Common myeloid progenitor, CD34-positive (primary cell): Measurements from ENCODE around the gene RXFP2.

ENCODE experiments used
- CTCF ChIA-PET: fragments of 350-600 bp; sonication (Branson Sonifier 250); formaldehyde crosslinking; loops from one replicate; lab custom pipeline; 2021; ENCODE audit warnings: antibody characterized with exemption; lab: Charles Lee
- POLR2A ChIA-PET: fragments of 350-600 bp; sonication (Branson Sonifier 250); formaldehyde crosslinking; loops from one replicate; lab custom pipeline; 2021; ENCODE audit warnings: antibody characterized with exemption; lab: Charles Lee
- DNase-seq, 3 donors: peaks; one replicate each; pipeline versions ENCODE4 v3.0.0 to v3.0.0-alpha.2; 2013
- H3K27ac ChIP-seq, 2 experiments: 1 replicate in 1 of 2; 2 replicates in 1 of 2; pipeline ENCODE4 v1.7.0; 2013; ENCODE audit warnings: inconsistent platforms in 2 of 2, low read length in 2 of 2, mild to moderate bottlenecking in 2 of 2, low read depth in 1 of 2, moderate library complexity in 1 of 2; ENCODE audit not compliant: severe bottlenecking in 2 of 2, insufficient read depth in 1 of 2, poor library complexity in 1 of 2
- H3K27me3 ChIP-seq, 5 experiments: replicated peaks in 2 of 5; 1 replicate in 3 of 5; 2 replicates in 2 of 5; pipeline versions ENCODE4 v1.6.1 to v1.7.0; 2013; ENCODE audit warnings: low read length in 4 of 5, mild to moderate bottlenecking in 2 of 5, moderate library complexity in 2 of 5, inconsistent platforms in 1 of 5; ENCODE audit not compliant: insufficient read depth in 5 of 5, control insufficient read depth in 4 of 5
- H3K36me3 ChIP-seq, 4 experiments: 1 replicate in 2 of 4; 2 replicates in 2 of 4; pipeline versions ENCODE4 v1.6.1 to v1.7.0; 2013; ENCODE audit warnings: low read length in 3 of 4, control low read depth in 1 of 4, mild to moderate bottlenecking in 1 of 4; ENCODE audit not compliant: control insufficient read depth in 4 of 4, insufficient read depth in 4 of 4
- H3K4me1 ChIP-seq, 4 experiments: 1 replicate in 3 of 4; 2 replicates in 1 of 4; pipeline versions ENCODE4 v1.6.1 to v1.7.1; 2013; ENCODE audit warnings: low read length in 3 of 4, mild to moderate bottlenecking in 3 of 4, control low read depth in 1 of 4, inconsistent platforms in 1 of 4, moderate library complexity in 1 of 4; ENCODE audit not compliant: control insufficient read depth in 4 of 4, insufficient read depth in 4 of 4; ENCODE audit errors: control extremely low read depth in 1 of 4
- H3K4me3 ChIP-seq, 7 experiments: 1 replicate in 4 of 7; 2 replicates in 3 of 7; pipeline versions ENCODE4 v1.5.1 to v1.7.0; 2013; ENCODE audit warnings: mild to moderate bottlenecking in 7 of 7, low read length in 6 of 7, moderate library complexity in 6 of 7, inconsistent platforms in 2 of 7, low read depth in 2 of 7, control low read depth in 1 of 7; ENCODE audit not compliant: insufficient read depth in 4 of 7, control insufficient read depth in 1 of 7; ENCODE audit errors: extremely low read depth in 1 of 7
- H3K9me3 ChIP-seq, 5 experiments: 1 replicate in 4 of 5; 2 replicates in 1 of 5; pipeline versions ENCODE4 v1.6.1 to v1.7.1; 2013; ENCODE audit warnings: low read length in 4 of 5, mild to moderate bottlenecking in 2 of 5, inconsistent platforms in 1 of 5, low read depth in 1 of 5, moderate library complexity in 1 of 5; ENCODE audit not compliant: control insufficient read depth in 4 of 5, insufficient read depth in 2 of 5; ENCODE audit errors: control extremely low read depth in 1 of 5
- WGBS: methylation state at CpG from one replicate; pipeline ENCODE4 v1.1.5; 2013; ENCODE audit not compliant: insufficient coverage; 5-methylcytosine and 5-hydroxymethylcytosine counted together

RXFP2 gene

DNA sequence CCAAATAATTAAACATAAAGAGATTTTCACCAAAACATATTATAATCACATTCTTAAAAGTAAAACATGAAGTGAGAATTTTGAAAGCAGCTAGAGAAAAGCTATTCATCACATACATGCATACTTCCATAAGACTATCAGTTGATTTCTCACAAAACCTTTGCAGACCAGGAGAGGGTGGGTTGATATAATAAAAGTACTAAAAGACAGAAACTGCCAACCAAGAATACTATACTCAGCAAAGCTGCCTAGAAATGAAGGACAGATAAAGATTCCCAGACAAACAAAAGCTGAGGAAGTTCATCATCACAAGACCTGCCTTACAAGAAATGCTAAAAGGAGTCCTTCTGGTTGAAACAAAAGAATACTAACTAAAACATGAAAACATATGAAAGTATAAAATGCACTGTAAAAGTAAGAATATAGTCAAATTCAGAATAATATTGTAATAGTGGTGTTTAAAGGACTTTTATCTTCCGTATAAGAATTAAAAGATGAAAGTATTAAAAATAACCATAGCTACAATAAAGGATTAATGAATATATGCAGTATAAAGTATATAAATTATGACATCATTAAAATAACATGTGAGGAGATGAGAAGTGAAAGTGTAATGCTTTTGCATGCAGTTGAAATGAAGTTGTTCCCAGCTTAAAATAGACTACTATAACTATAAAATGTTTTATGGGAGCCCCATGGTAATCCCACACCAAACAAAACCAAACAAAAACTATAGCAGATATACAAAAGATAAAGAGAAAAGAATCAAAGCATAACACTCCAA is 76.2 kb downstream of the RXFP2 start:
- peak in 1 of 3 donors; percentile 25 for DNase-seq
- peaks cover 0 to 4% (median 0%) of the 10 kb centered on the region in 4 experiments for H3K4me1 ChIP-seq
- no peak overlapping the region for H3K4me3 ChIP-seq
- no CpG with 5 or more reads among the region's 1 CpG for WGBS
- CTCF ChIA-PET: interaction anchor here (1.5 kb wide), 1 partner anchor 9 kb away, joined by 4 read pairs; no protein-coding TSS in a partner anchor
- H3K27ac ChIP-seq: no peak overlapping the region
- H3K36me3 ChIP-seq: no peaks in the 10 kb centered on the region
- H3K9me3 ChIP-seq: peaks cover 8 to 28% (median 9%) of the 10 kb centered on the region in 5 experiments
- no peaks in the 10 kb centered on the region for H3K27me3 ChIP-seq
- POLR2A ChIA-PET: no interaction called here

DNA sequence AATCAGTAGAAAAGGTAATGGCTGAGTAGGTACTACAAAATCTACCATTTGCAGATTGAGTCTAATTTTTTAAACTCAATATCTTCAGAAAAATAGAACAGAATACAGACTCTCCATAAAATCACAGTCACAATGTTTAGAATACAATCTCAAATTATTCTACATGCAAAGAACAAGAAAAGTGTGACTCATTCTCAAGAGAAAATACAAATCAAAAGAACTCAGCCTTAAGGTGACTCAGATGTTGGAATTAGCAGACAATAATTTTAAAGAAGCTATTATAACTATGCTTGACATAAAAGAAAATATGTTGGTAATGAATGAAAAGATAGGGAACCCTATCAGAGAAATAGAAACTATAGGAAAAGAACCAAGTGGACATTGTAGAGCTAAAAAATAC is 78.9 kb downstream of the RXFP2 start:
- H3K9me3 ChIP-seq: peaks cover 0 to 23% (median 5%) of the 10 kb centered on the region in 5 experiments
- no peak for DNase-seq
- CTCF ChIA-PET: no interaction called here
- no peak overlapping the region for H3K27ac ChIP-seq
- H3K36me3 ChIP-seq: no peaks in the 10 kb centered on the region
- H3K27me3 ChIP-seq: no peaks in the 10 kb centered on the region
- H3K4me1 ChIP-seq: peaks cover 0 to 4% (median 0%) of the 10 kb centered on the region in 4 experiments
- no peak overlapping the region for H3K4me3 ChIP-seq
- POLR2A ChIA-PET: no interaction called here

- no peak overlapping the region for H3K4me3 ChIP-seq
- no peak overlapping the region for H3K27ac ChIP-seq
- ChIA-PET POLR2A (no interaction called here), CTCF (interaction anchor here (0.9 to 2.0 kb wide), 9 partner anchors 10 to 486 kb away, joined by 3 to 5 read pairs (median 3); no protein-coding TSS in a partner anchor)
- 94% methylated on average over 2 of the region's 3 CpGs for WGBS
- H3K36me3 ChIP-seq: no peaks in the 10 kb centered on the region
- H3K27me3 ChIP-seq: no peaks in the 10 kb centered on the region
- H3K9me3 ChIP-seq: no peaks in the 10 kb centered on the region
- DNase-seq: peak in 2 of 3 donors; percentile 71 to 73
- peaks cover 0 to 3% (median 0%) of the 10 kb centered on the region in 4 experiments for H3K4me1 ChIP-seq
Observed at GRCh38 chr13:31824705-31825517, 85.6 kb downstream of the RXFP2 start.

GRCh38 chr13:31826521-31826920 is 87.2 kb downstream of the RXFP2 start:
- peaks cover 0 to 3% (median 0%) of the 10 kb centered on the region in 4 experiments for H3K4me1 ChIP-seq
- no peaks in the 10 kb centered on the region for H3K36me3 ChIP-seq
- no peak overlapping the region for H3K27ac ChIP-seq
- DNase-seq: no peak
- CTCF ChIA-PET: interaction anchor here (1.3 to 2.0 kb wide), 3 partner anchors 12 to 70 kb away, joined by 3 to 5 read pairs (median 3); no protein-coding TSS in a partner anchor
- POLR2A ChIA-PET: no interaction called here
- no peak overlapping the region for H3K4me3 ChIP-seq
- H3K27me3 ChIP-seq: no peaks in the 10 kb centered on the region
- WGBS: 100% methylated on average over 3 of the region's 4 CpGs
- H3K9me3 ChIP-seq: no peaks in the 10 kb centered on the region

DNA sequence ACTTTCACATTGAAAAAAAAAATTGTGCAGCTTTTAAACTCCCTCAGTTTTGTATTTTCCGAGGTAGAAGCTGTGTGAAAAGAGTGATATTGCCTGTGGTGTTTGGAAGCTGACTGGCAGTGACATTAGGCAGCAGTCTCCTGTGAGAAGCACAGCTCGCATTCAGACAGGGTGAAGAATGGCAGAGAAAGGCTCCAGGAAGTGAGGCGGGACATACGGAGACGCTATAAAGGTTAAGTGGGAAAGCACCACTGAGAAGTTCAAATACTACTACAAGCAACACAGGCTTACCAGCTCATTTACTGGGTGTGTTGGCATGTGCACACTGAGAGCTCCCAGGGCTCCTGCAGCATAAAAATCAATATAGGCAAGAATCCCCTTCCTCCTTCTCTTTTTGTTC is 88.4 kb downstream of the RXFP2 start:
- ChIA-PET CTCF (interaction anchor here (0.6 to 1.5 kb wide), 3 partner anchors 11 to 429 kb away, joined by 3 to 5 read pairs (median 3); no protein-coding TSS in a partner anchor), POLR2A (no interaction called here)
- WGBS: 60% methylated on average over 1 of the region's 5 CpGs
- no peaks in the 10 kb centered on the region for H3K36me3 ChIP-seq
- H3K27ac ChIP-seq: no peak overlapping the region
- peak in 1 of 3 donors; percentile 23 for DNase-seq
- no peaks in the 10 kb centered on the region for H3K27me3 ChIP-seq
- no peaks in the 10 kb centered on the region for H3K9me3 ChIP-seq
- peaks cover 0 to 3% (median 0%) of the 10 kb centered on the region in 4 experiments for H3K4me1 ChIP-seq
- peak overlapping the region in 1 of 7 experiments; percentile 51 for H3K4me3 ChIP-seq

DNA sequence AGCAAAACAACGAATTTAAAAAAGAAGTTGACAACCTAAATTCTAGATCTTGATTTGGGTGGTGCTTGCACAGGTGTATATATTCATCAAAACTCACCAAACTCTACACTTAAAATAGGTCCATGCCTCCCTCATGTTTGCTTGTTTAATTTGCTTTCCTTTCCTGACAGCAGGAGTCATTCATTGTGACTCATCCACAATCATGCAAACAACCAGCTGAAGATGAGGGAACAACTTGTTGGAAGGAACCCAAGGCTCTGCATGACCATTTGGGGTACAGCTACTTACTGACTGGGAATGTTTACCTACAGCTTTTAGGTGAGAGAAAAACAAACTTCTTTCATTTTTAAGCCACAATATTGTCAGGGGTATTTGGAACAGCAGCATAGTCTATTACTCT is 96.6 kb downstream of the RXFP2 start:
- Histone ChIP-seq H3K27ac (no peak overlapping the region), H3K4me3 (no peak overlapping the region), H3K9me3 (no peaks in the 10 kb centered on the region), H3K27me3 (no peaks in the 10 kb centered on the region), H3K36me3 (no peaks in the 10 kb centered on the region), H3K4me1 (no peaks in the 10 kb centered on the region)
- CTCF ChIA-PET: no interaction called here
- WGBS: no CpG with 5 or more reads among the region's 1 CpG
- POLR2A ChIA-PET: interaction anchor here (0.6 kb wide), 1 partner anchor 106 kb away, joined by 3 read pairs; no protein-coding TSS in a partner anchor
- DNase-seq: no peak
